ENCODE measurements around the gene CFAP46.

Gene CFAP46

DNA sequence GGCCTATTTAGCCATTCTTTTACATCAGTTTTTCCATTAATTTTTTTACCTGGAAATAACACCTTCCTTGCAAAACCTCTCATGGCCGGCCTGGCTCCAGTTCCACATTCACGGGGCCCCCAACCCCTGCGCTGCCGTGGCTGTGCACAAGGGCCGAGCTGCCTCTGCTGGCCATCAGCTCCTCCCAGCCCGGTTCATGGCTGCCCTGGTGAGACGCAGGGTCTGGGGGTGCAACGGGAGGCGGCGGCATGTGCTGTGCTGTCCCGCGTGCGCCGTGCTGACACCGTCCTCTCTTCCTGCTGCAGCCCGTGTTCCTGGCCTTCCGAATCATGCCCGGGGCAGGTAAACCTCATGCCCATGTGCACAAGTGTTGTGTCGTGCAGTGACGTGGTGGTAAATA lies 160.8 kb downstream of the CFAP46 start:
- TF ChIP-seq HDGF (IDR thresholded peaks at IDR 0.05; ENCODE audit: borderline replicate concordance) (no peak), FOXA1 (IDR thresholded peaks at IDR 0.05) (no peak), TARDBP (IDR thresholded peaks at IDR 0.05) (no peak), LEF1 (IDR thresholded peaks at IDR 0.05; ENCODE audit: borderline replicate concordance) (no peak), ZNF384 (IDR thresholded peaks at IDR 0.05) (no peak), BHLHE40 (IDR thresholded peaks at IDR 0.05; ENCODE audit: borderline replicate concordance) (no peak), ARNT (IDR thresholded peaks at IDR 0.05) (no peak), SP1 (IDR thresholded peaks at IDR 0.05) (no peak), NFRKB (IDR thresholded peaks at IDR 0.05) (no peak), SUZ12 (IDR thresholded peaks at IDR 0.05) (no peak), CTBP1 (IDR thresholded peaks at IDR 0.05; ENCODE audit: borderline replicate concordance) (no peak), FOXM1 (IDR thresholded peaks at IDR 0.05; ENCODE audit: borderline replicate concordance) (no peak)
- TF ChIP-seq, protein P1, sequence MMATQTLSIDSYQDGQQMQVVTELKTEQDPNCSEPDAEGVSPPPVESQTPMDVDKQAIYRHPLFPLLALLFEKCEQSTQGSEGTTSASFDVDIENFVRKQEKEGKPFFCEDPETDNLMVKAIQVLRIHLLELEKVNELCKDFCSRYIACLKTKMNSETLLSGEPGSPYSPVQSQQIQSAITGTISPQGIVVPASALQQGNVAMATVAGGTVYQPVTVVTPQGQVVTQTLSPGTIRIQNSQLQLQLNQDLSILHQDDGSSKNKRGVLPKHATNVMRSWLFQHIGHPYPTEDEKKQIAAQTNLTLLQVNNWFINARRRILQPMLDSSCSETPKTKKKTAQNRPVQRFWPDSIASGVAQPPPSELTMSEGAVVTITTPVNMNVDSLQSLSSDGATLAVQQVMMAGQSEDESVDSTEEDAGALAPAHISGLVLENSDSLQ (IDR thresholded peaks at IDR 0.05) = no peak
- DNase-seq (ENCODE audit: extremely low spot score) = no peak
- POLR2A ChIA-PET = no interaction called here
- CTCF ChIA-PET = no interaction called here

DNA sequence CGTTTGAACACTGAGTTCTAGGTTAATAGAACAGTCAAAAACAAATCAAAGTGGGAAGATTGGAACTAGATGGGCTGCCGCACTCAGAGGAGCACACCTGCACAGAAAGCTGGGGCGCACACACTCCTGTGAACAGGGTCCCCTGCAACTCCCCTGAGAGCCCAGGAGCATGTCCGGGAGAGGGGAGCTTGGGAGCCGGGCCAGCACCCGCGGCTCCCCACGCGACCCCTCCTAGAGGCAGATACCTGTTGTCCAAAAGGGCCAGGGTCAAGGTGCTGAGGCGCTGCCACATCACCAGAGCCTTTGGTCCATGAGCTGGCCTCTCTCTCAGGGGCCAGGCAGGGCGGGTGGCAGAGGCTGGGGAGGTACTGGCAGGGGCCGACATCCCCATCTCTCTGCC lies 162.0 kb downstream of the CFAP46 start:
- CTCF ChIA-PET = no interaction called here
- POLR2A ChIA-PET = no interaction called here
- no peak for TF ChIP-seq L3MBTL2 (conservative IDR thresholded peaks at IDR 0.05)
- no peak for TF ChIP-seq ARNT (IDR thresholded peaks at IDR 0.05)
- no peak for TF ChIP-seq SP1 (IDR thresholded peaks at IDR 0.05)
- TF ChIP-seq SUZ12 (IDR thresholded peaks at IDR 0.05) = no peak
- no peak for TF ChIP-seq FOXM1 (IDR thresholded peaks at IDR 0.05; ENCODE audit: borderline replicate concordance)
- no peak for DNase-seq (ENCODE audit: extremely low spot score)

GRCh38 chr10:132779549-132780294 lies 162.6 kb downstream of the CFAP46 start:
- DNase-seq (ENCODE audit: extremely low spot score) = no peak
- TF ChIP-seq FOXK2 (IDR thresholded peaks at IDR 0.05) (no peak), LEF1 (IDR thresholded peaks at IDR 0.05; ENCODE audit: borderline replicate concordance) (no peak), FOXM1 (IDR thresholded peaks at IDR 0.05; ENCODE audit: borderline replicate concordance) (no peak), ELF4 (IDR thresholded peaks at IDR 0.05) (no peak), ZNF384 (IDR thresholded peaks at IDR 0.05) (no peak), FOXA1 (IDR thresholded peaks at IDR 0.05) (no peak), NFRKB (IDR thresholded peaks at IDR 0.05) (no peak), SUZ12 (IDR thresholded peaks at IDR 0.05) (no peak), ARNT (IDR thresholded peaks at IDR 0.05) (no peak), SP1 (IDR thresholded peaks at IDR 0.05) (no peak), CTBP1 (IDR thresholded peaks at IDR 0.05; ENCODE audit: borderline replicate concordance) (no peak), HDGF (IDR thresholded peaks at IDR 0.05; ENCODE audit: borderline replicate concordance) (no peak), TARDBP (IDR thresholded peaks at IDR 0.05) (no peak), BHLHE40 (IDR thresholded peaks at IDR 0.05; ENCODE audit: borderline replicate concordance) (no peak), L3MBTL2 (conservative IDR thresholded peaks at IDR 0.05) (no peak)
- TF ChIP-seq, protein P1 (IDR thresholded peaks at IDR 0.05) = no peak
- POLR2A ChIA-PET = no interaction called here
- CTCF ChIA-PET = no interaction called here

GRCh38 chr10:132777441-132777840 lies 164.9 kb downstream of the CFAP46 start:
- ChIA-PET POLR2A (no interaction called here), CTCF (no interaction called here)
- no peak for TF ChIP-seq SUZ12 (IDR thresholded peaks at IDR 0.05)
- TF ChIP-seq LEF1 (IDR thresholded peaks at IDR 0.05; ENCODE audit: borderline replicate concordance) = no peak
- TF ChIP-seq TARDBP (IDR thresholded peaks at IDR 0.05) = no peak
- TF ChIP-seq L3MBTL2 (conservative IDR thresholded peaks at IDR 0.05) = no peak
- TF ChIP-seq SP1 (IDR thresholded peaks at IDR 0.05) = no peak
- TF ChIP-seq FOXM1 (IDR thresholded peaks at IDR 0.05; ENCODE audit: borderline replicate concordance) = no peak
- TF ChIP-seq HDGF (IDR thresholded peaks at IDR 0.05; ENCODE audit: borderline replicate concordance) = no peak
- no peak for TF ChIP-seq ELF4 (IDR thresholded peaks at IDR 0.05)
- TF ChIP-seq, protein P1 (IDR thresholded peaks at IDR 0.05) = no peak
- no peak for TF ChIP-seq ARNT (IDR thresholded peaks at IDR 0.05)
- TF ChIP-seq CTBP1 (IDR thresholded peaks at IDR 0.05; ENCODE audit: borderline replicate concordance) = no peak
- no peak for TF ChIP-seq FOXK2 (IDR thresholded peaks at IDR 0.05)
- TF ChIP-seq FOXA1 (IDR thresholded peaks at IDR 0.05) = no peak
- no peak for TF ChIP-seq ZNF384 (IDR thresholded peaks at IDR 0.05)
- no peak for TF ChIP-seq NFRKB (IDR thresholded peaks at IDR 0.05)
- TF ChIP-seq BHLHE40 (IDR thresholded peaks at IDR 0.05; ENCODE audit: borderline replicate concordance) = no peak
- DNase-seq (ENCODE audit: extremely low spot score) = no peak

DNA sequence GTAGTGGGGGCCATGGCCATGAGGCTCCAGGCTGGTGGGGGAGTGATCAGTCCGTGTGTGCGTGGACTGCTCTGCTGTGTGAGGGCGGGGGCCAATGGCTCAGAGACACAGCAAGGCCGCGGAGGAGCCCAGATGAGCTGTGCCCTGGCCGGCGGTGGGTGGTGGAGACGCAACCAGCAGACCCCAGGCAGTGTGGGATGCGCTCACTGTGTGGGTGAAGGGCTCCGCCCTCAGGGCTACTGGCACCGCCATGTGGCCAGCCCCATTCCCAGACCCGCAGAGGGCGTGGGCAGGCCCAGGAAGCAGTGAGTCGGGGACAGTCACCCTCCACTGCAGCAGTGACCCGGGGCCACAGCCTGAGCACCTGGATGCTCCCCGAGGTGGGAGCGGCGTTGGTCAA lies 165.5 kb downstream of the CFAP46 start:
- no peak for TF ChIP-seq ARNT (IDR thresholded peaks at IDR 0.05)
- no peak for TF ChIP-seq TARDBP (IDR thresholded peaks at IDR 0.05)
- TF ChIP-seq FOXA1 (IDR thresholded peaks at IDR 0.05) = no peak
- no peak for TF ChIP-seq BHLHE40 (IDR thresholded peaks at IDR 0.05; ENCODE audit: borderline replicate concordance)
- TF ChIP-seq SUZ12 (IDR thresholded peaks at IDR 0.05) = no peak
- no peak for TF ChIP-seq FOXM1 (IDR thresholded peaks at IDR 0.05; ENCODE audit: borderline replicate concordance)
- no peak for TF ChIP-seq LEF1 (IDR thresholded peaks at IDR 0.05; ENCODE audit: borderline replicate concordance)
- TF ChIP-seq L3MBTL2 (conservative IDR thresholded peaks at IDR 0.05) = no peak
- POLR2A ChIA-PET = no interaction called here
- CTCF ChIA-PET = no interaction called here
- DNase-seq (ENCODE audit: extremely low spot score) = no peak

- POLR2A ChIA-PET = no interaction called here
- DNase-seq (ENCODE audit: extremely low spot score) = no peak
- no peak for TF ChIP-seq NFRKB (IDR thresholded peaks at IDR 0.05)
- no peak for TF ChIP-seq LEF1 (IDR thresholded peaks at IDR 0.05; ENCODE audit: borderline replicate concordance)
- TF ChIP-seq ZNF384 (IDR thresholded peaks at IDR 0.05) = no peak
- TF ChIP-seq HDGF (IDR thresholded peaks at IDR 0.05; ENCODE audit: borderline replicate concordance) = no peak
- TF ChIP-seq FOXA1 (IDR thresholded peaks at IDR 0.05) = no peak
- TF ChIP-seq, protein P1 (IDR thresholded peaks at IDR 0.05) = no peak
- TF ChIP-seq ARNT (IDR thresholded peaks at IDR 0.05) = no peak
- no peak for TF ChIP-seq ELF4 (IDR thresholded peaks at IDR 0.05)
- no peak for TF ChIP-seq BHLHE40 (IDR thresholded peaks at IDR 0.05; ENCODE audit: borderline replicate concordance)
- no peak for TF ChIP-seq L3MBTL2 (conservative IDR thresholded peaks at IDR 0.05)
- no peak for TF ChIP-seq SP1 (IDR thresholded peaks at IDR 0.05)
- TF ChIP-seq TARDBP (IDR thresholded peaks at IDR 0.05) = no peak
- no peak for TF ChIP-seq CTBP1 (IDR thresholded peaks at IDR 0.05; ENCODE audit: borderline replicate concordance)
- no peak for TF ChIP-seq FOXK2 (IDR thresholded peaks at IDR 0.05)
- no peak for TF ChIP-seq SUZ12 (IDR thresholded peaks at IDR 0.05)
- no peak for TF ChIP-seq FOXM1 (IDR thresholded peaks at IDR 0.05; ENCODE audit: borderline replicate concordance)
- CTCF ChIA-PET = no interaction called here
Observed at GRCh38 chr10:132776186-132776585, 166.2 kb downstream of the CFAP46 start.
